Neural cell (in vitro differentiated cells): ENCODE data around the gene PDE4D. TPM values are rescaled to one million over a fixed set of nuclear protein-coding genes. Genes with fewer than 3 reads are reported as not detected.

Source experiments
- H2AFZ ChIP-seq: fragments of 200-600, 300-800 bp; sonication (generic), shearing (Covaris generic); 2 replicates; pipeline ENCODE4 v1.6.0; 2014; ENCODE audit warnings: low read depth, mild to moderate bottlenecking, antibody characterized with exemption, low read length, moderate library complexity
- H3F3A ChIP-seq: fragments of 200-600 bp; shearing (Covaris generic); 2 replicates; pipeline ENCODE4 v1.6.1; 2016; ENCODE audit warnings: mild to moderate bottlenecking, moderate library complexity, mixed read lengths, antibody characterized with exemption, low read length; ENCODE audit not compliant: insufficient read depth, poor library complexity, severe bottlenecking
- H3K27ac ChIP-seq: fragments of 200-600, 300-800 bp; sonication (generic), shearing (Covaris generic); 2 replicates; pipeline ENCODE4 v1.5.1; 2014; ENCODE audit warnings: mild to moderate bottlenecking, low read length, moderate library complexity
- H3K27me3 ChIP-seq: fragments of 300-800, 200-600 bp; sonication (generic), shearing (Covaris generic); 2 replicates; pipeline ENCODE4 v1.6.0; 2014; ENCODE audit warnings: mild to moderate bottlenecking, low read depth, low read length, moderate library complexity; ENCODE audit not compliant: insufficient read depth
- H3K36me3 ChIP-seq: fragments of 300-800, 200-600 bp; sonication (generic), shearing (Covaris generic); 2 replicates; pipeline ENCODE4 v1.5.1; 2014; ENCODE audit warnings: mild to moderate bottlenecking, antibody characterized with exemption, low read length, moderate library complexity; ENCODE audit not compliant: insufficient read depth
- H3K4me2 ChIP-seq: fragments of 300-800, 200-600 bp; sonication (generic), shearing (Covaris generic); 2 replicates; pipeline ENCODE4 v1.6.0; 2014; ENCODE audit warnings: mild to moderate bottlenecking, low read length
- H3K4me3 ChIP-seq: fragments of 300-800, 200-600 bp; sonication (generic), shearing (Covaris generic); 2 replicates; pipeline ENCODE4 v1.5.1; 2014; ENCODE audit warnings: mild to moderate bottlenecking, low read length, moderate library complexity
- H3K79me2 ChIP-seq: fragments of 200-600 bp; shearing (Covaris generic); replicated peaks from 2 replicates; pipeline ENCODE4 v1.6.0; 2014; ENCODE audit warnings: mild to moderate bottlenecking, low read length, moderate library complexity; ENCODE audit not compliant: insufficient read depth
- H3K9ac ChIP-seq: fragments of 300-800, 200-600 bp; sonication (generic), shearing (Covaris generic); 2 replicates; pipeline ENCODE4 v1.6.1; 2016; ENCODE audit warnings: mild to moderate bottlenecking, low read length, mixed read lengths
- H3K9me2 ChIP-seq: fragments of 200-600 bp; shearing (Covaris generic); 2 replicates; pipeline ENCODE4 v1.6.1; 2016; ENCODE audit warnings: mild to moderate bottlenecking, low read length, mixed read lengths; ENCODE audit not compliant: insufficient read depth
- H3K9me3 ChIP-seq: fragments of 200-600, 300-800 bp; sonication (generic), shearing (Covaris generic); 2 replicates; pipeline ENCODE4 v1.6.1; 2016; ENCODE audit warnings: mild to moderate bottlenecking, mixed run types, low read length, moderate library complexity, mixed read lengths
- H4K20me1 ChIP-seq: fragments of 200-600 bp; shearing (Covaris generic); 2 replicates; pipeline ENCODE4 v1.6.1; 2016; ENCODE audit warnings: mild to moderate bottlenecking, mixed run types; ENCODE audit not compliant: insufficient read depth
- CTCF ChIP-seq: fragments of 450-650 bp; IDR thresholded peaks from 2 replicates; pipeline ENCODE4 v1.5.1; 2014; ENCODE audit warnings: antibody characterized with exemption, mild to moderate bottlenecking, moderate library complexity; ENCODE audit not compliant: poor library complexity, severe bottlenecking
- EP300 ChIP-seq: fragments of 450-650 bp; conservative IDR thresholded peaks from 2 replicates; pipeline ENCODE4 v1.6.1; 2014; ENCODE audit warnings: antibody characterized with exemption, mild to moderate bottlenecking, moderate library complexity; ENCODE audit not compliant: poor library complexity, severe bottlenecking
- EZH2 ChIP-seq: fragments of 200-600, 300-800 bp; shearing (Covaris generic), sonication (generic); IDR thresholded peaks from 2 replicates; pipeline ENCODE4 v1.6.1; 2014; ENCODE audit warnings: antibody characterized with exemption, low read length, borderline replicate concordance, mild to moderate bottlenecking; ENCODE audit not compliant: insufficient read depth, poor library complexity, severe bottlenecking
- MXI1 ChIP-seq: fragments of 450-650 bp; conservative IDR thresholded peaks from 2 replicates; pipeline ENCODE4 v1.6.1; 2014; ENCODE audit warnings: antibody characterized with exemption, mild to moderate bottlenecking; ENCODE audit not compliant: poor library complexity, severe bottlenecking
- POLR2AphosphoS5 ChIP-seq: IDR thresholded peaks from 2 replicates; pipeline ENCODE4 v1.6.1; 2012
- RAD21 ChIP-seq: fragments of 450-650 bp; conservative IDR thresholded peaks from 2 replicates; pipeline ENCODE4 v1.6.1; 2014; ENCODE audit warnings: antibody characterized with exemption, mild to moderate bottlenecking, moderate library complexity
- SMC3 ChIP-seq: fragments of 450-650 bp; conservative IDR thresholded peaks from 2 replicates; pipeline ENCODE4 v1.6.1; 2014; ENCODE audit warnings: antibody characterized with exemption, mild to moderate bottlenecking, moderate library complexity; ENCODE audit not compliant: poor library complexity
- TAF1 ChIP-seq: IDR thresholded peaks from 2 replicates; pipeline ENCODE4 v1.6.1; 2012; ENCODE audit warnings: low read depth
- polyA plus RNA-seq: library from polyadenylated mRNA; depleted of rRNA; stranded (reverse); fragments of >200 nt; gene quantifications from 2 replicates; pipeline ENCODE4 v1.2.3, GENCODE V29; 2014
- TF ChIP-seq, protein P1 (sequence below): IDR thresholded peaks from 2 replicates; pipeline ENCODE4 v1.6.1; 2012; ENCODE audit warnings: borderline replicate concordance

Gene PDE4D
- polyA plus RNA-seq, 1 donor from 2014 or later: 42.8 TPM

DNA sequence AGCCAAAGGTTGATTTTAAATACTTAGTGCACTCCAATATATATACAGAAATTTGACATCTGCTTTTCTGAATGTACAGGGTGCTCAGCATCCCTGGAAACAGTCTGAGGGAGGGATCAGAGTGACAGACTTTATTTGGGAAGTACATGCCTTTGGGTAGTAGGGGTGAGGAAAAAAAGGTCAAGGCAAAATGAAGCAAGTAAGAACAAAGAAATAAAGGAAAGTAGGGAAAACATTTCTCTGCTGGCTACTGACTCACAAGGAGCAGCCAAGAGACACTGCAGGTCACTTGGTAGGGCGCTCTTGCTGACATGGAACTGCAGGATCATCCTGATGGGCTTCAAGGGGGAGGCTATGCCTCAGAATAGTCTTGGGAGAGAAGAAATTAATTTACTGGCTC lies 929.7 kb downstream of the PDE4D start:
- H3K4me3 ChIP-seq: no peak overlapping the region
- no peak overlapping the region for H3K4me2 ChIP-seq
- no peaks in the 10 kb centered on the region for H4K20me1 ChIP-seq
- no peaks in the 10 kb centered on the region for H3K79me2 ChIP-seq
- H3K9me3 ChIP-seq: no peaks in the 10 kb centered on the region
- H3K9me2 ChIP-seq: no peaks in the 10 kb centered on the region
- no peak overlapping the region for H3K9ac ChIP-seq
- H3K27me3 ChIP-seq: no peaks in the 10 kb centered on the region
- TF ChIP-seq POLR2AphosphoS5 (no peak), CTCF (no peak), EZH2 (no peak), MXI1 (no peak), RAD21 (no peak), EP300 (no peak), SMC3 (no peak), TAF1 (no peak)
- TF ChIP-seq, protein P1, sequence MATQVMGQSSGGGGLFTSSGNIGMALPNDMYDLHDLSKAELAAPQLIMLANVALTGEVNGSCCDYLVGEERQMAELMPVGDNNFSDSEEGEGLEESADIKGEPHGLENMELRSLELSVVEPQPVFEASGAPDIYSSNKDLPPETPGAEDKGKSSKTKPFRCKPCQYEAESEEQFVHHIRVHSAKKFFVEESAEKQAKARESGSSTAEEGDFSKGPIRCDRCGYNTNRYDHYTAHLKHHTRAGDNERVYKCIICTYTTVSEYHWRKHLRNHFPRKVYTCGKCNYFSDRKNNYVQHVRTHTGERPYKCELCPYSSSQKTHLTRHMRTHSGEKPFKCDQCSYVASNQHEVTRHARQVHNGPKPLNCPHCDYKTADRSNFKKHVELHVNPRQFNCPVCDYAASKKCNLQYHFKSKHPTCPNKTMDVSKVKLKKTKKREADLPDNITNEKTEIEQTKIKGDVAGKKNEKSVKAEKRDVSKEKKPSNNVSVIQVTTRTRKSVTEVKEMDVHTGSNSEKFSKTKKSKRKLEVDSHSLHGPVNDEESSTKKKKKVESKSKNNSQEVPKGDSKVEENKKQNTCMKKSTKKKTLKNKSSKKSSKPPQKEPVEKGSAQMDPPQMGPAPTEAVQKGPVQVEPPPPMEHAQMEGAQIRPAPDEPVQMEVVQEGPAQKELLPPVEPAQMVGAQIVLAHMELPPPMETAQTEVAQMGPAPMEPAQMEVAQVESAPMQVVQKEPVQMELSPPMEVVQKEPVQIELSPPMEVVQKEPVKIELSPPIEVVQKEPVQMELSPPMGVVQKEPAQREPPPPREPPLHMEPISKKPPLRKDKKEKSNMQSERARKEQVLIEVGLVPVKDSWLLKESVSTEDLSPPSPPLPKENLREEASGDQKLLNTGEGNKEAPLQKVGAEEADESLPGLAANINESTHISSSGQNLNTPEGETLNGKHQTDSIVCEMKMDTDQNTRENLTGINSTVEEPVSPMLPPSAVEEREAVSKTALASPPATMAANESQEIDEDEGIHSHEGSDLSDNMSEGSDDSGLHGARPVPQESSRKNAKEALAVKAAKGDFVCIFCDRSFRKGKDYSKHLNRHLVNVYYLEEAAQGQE: no peak
- no peak overlapping the region for H2AFZ ChIP-seq
- no peaks in the 10 kb centered on the region for H3F3A ChIP-seq
- no peak overlapping the region for H3K27ac ChIP-seq
- no peaks in the 10 kb centered on the region for H3K36me3 ChIP-seq

GRCh38 chr5:58963361-58963760 lies 930.2 kb downstream of the PDE4D start:
- TF ChIP-seq, protein P1: no peak
- no peak for TF ChIP-seq POLR2AphosphoS5
- no peak for TF ChIP-seq RAD21
- TF ChIP-seq MXI1: no peak
- no peak for TF ChIP-seq SMC3
- TF ChIP-seq TAF1: no peak
- no peak for TF ChIP-seq EZH2
- no peak for TF ChIP-seq EP300
- no peak for TF ChIP-seq CTCF
- H3K9me2 ChIP-seq: no peaks in the 10 kb centered on the region
- no peaks in the 10 kb centered on the region for H3K27me3 ChIP-seq
- H2AFZ ChIP-seq: no peak overlapping the region
- H3K27ac ChIP-seq: no peak overlapping the region
- H3K4me3 ChIP-seq: no peak overlapping the region
- H4K20me1 ChIP-seq: no peaks in the 10 kb centered on the region
- H3K79me2 ChIP-seq: no peaks in the 10 kb centered on the region
- no peaks in the 10 kb centered on the region for H3K9me3 ChIP-seq
- no peak overlapping the region for H3K9ac ChIP-seq
- H3K36me3 ChIP-seq: no peaks in the 10 kb centered on the region
- no peak overlapping the region for H3K4me2 ChIP-seq
- H3F3A ChIP-seq: no peaks in the 10 kb centered on the region
